ENCODE results near the gene CCDC85A.

The CCDC85A gene

DNA sequence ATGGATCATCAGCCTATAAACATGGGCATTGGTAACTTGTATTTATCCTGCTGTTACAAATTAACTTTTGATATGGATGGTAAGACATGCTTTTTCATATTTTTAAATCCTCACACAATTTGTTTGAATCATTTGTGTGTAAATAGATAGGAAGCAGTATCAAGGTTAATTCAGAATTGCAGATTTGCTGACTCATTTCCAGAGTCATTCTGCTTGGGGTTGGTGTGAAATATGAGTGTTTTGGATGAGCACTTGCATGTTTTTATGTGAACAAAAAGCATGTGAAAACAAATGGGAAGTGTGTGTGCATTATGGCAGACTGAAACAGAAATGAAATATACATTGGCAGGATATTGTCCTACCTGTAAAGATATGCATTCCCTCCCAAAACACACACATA is 11.8 kb downstream of the CCDC85A start:
- DNase-seq: no peak

DNA sequence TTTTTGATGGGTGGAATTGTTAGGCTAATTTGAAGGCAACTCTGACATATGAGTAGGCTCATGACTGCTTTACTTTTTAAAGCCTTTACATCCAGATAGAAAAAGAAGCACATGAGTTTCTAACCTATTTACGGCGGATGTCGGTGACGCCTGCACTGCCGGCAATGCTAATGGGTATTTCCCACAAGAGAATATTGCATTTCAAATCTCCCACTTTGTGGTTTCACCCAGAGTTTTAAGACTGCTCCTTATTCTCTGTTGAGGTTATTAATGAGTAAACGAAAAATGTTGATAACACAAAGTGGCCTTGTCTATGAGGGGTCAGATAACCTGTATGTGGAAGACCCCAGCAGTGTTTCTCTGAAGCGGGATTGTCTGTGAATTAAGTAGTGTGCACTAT is 14.0 kb downstream of the CCDC85A start:
- DNase-seq: no peak

DNA sequence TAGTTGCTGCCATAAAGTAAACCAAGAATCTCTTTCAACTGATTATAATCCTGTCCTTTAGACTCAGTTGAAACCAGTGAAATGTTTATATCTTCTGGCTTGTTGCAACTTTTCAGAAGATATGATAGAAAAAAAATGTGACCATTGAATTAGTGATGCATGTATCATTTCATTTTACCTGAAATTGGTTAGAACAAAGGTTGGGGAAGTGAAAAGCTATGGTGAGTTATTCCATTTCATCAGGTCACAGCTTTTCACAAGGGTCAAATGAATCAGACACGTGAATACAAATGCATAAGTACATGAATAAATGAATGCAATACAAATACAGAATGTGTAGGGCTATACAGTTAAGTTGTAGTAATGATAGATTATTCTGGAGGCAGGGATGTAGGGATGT is 15.1 kb downstream of the CCDC85A start:
- no peak for DNase-seq

DNA sequence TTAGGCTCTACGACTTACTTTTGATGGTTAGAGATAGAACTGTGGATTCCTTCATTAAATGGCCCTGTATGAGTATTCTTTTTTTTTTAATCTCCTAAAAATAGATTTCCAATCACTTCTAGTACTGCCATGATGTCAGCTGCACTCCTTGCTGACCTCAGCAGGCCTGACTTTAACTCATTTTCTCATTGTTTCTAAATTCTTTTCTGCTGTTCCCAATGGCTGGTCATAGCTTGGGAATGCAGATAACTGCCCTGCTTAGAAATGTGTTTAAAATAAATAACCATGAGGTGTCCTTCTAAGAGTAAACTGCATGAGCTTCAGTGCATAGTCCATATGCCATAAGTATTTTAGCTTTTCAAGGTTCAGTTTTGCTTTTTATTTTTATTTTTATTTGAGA is 15.7 kb downstream of the CCDC85A start:
- no peak for DNase-seq

DNA sequence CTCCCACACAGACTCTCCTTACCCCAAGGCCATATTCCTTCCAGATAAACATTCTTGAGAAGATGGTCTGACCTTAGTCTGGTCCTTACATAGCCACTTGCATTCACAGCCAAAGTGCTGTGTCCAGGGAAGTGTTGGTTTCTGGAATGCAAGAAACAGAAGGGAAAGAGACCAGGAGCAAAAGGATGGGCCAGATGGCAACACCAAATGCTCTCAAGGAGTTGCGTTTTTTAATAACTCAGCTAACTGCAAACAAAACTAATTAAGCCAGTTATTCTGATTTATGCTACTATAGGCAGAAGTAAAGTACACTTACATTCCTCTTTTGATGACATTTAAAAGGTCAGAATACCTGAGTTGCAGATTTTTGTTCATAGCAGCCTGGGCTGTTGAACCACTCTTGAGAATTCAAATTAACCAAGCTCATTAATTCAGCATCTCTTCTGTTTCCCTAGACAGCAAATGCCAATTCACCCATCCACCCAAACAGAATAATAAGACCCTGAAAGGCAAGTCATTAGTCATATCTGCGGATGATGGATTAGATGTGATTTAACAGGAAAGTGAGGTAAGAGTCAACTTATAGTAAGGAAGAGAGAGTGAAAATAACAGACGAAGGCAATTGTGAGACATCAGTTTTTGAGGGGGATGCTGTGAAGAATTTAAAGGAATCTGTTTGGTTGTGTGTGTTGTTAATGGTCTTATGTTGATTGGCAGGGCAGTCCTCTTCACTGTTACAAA is 18.8 kb downstream of the CCDC85A start:
- DNase-seq: no peak

DNA sequence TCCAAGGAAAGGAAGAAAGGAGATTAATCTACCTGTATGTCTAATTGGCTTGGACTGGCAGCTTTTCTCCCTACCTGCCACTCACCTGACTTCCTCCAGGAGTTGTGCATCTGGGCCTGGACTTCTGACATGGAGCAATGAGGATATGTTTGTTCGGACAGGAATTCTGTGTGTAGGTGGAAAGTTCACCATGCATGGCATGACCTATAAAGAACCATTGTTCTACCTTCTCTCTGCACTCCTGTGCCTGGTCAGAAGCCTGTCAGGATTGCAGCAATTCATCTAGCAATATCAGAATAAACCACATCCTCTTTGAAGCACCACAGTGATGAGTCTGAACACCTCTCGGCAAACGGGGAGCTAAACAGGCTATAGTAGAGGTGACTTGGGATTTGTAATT is 20.8 kb downstream of the CCDC85A start:
- no peak for DNase-seq

DNA sequence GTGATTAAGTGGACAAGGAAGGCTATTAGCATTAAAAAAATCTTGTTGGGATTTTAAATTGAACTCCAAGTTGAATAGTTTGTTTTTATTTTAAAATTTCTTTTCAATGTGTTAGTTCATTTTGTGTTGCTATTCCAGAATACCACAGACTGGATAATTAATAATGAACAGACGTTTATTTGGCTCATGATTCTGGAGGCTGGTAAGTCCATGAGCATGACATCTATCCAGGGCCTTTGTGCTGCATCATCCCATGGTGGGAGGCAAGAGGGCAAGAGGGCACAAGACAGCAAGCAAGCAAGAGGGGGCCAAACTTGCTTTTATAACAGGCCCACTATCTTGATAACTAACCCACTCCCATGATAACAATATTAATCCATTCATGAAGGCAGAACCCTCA is 22.5 kb downstream of the CCDC85A start:
- no peak for DNase-seq

DNA sequence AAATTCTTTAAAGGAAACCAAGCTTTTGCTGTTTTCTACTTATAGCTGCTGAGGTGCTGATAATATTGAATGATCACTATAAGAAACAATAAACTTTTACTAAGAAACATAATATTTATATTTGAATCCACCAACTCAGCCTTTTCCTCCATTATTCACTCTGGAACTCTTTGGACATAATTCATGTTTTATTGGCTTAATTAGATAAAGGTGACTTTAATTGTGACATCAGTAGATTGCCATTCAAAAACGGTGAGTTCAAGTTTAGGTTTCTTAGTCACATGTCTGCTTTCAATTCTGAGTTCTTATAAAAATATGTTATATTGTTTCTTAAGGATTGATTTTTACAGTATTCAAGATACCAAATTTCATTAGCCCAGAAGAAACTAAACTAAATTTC is 24.0 kb downstream of the CCDC85A start:
- DNase-seq: no peak

DNA sequence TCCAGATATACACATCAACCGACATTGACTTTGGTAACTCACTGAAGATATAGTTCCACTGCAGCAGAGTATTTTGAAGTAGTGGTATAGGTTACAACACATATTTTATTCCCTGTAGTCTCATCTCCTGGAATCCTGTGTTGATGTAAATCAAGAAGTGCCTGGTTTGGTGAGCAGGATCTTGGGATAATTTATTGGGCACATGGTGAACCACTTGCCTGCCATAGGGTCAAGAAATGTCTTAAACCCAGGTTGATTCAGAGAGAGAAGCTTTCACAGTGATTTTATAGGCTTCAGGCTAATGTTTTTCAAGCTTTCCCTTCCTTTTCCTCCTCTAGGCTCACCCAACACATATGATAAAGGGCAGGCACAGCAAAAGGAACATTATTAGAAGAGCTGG is 24.6 kb downstream of the CCDC85A start:
- no peak for DNase-seq

DNA sequence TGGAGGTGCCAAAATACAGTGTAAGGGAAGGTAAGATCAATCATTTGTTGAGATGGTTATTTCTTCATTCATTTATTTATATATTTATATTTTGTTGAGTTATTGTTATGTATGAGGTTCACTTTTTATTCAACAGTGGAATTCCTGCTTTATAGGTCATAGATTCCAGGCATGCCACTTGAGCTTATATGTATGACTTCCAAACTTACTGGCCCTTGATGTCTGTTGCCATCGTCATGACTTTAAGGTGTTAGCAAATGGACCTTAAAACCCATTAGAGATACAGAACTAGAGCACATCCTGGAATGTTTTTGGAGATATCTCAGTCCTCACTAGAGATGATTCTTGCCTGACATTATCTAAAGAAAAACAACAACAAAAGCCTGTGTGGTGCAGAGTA is 25.9 kb downstream of the CCDC85A start:
- DNase-seq: no peak

DNA sequence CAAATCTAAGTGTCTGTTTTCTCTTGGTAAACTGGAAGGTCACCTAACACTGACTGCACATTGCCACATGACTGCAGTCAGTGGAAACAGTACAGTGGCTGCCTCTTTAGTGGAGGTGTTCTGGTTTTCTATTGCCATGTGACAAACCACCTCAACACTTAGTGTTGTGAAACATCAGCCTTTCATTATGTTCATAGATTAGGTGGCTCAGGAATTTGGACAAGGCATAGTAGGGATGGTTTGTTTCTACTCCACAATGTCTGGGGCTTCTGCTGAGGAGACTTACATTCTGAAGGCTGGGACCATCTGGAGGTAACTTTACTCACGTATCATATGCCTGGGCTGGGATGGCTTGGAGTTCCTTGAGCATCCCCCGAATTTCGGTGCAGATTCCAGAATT is 26.5 kb downstream of the CCDC85A start:
- no peak for DNase-seq

DNA sequence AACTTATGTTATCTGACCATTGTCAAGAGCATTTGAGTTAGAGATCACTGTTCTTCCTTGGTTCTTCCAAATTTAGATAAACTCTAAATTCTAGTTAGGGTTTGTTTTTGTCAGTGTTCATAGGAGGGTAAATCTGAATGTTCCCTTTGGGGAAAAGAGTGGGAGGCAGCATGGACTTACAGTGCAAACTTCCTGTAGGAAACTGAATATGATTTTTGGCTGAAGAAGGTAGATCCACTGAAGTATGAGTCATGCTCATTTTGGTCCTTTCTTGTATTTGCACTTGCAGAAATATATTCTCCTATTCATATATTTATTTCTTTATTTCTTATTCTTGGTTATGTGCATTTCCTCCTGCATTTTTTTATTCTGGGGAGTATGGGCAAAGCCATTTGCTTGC is 27.3 kb downstream of the CCDC85A start:
- DNase-seq: no peak

DNA sequence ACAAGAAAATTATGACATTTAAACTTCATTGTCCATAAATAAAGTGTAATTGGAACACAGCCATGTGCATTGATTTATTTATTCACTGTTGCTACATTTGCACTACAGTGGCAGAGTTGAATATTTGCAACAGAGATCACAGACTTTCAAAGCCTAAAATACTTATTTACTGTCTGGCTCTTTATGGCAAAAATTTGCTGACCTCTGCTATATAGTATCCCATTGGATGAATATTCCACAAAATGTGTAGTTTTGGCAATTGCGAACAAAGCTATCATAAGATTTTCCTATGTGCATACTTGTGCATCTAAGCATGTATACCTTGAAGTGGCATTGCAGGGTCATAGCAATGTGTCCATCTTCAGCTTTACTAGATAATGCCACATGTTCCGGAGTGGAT is 32.1 kb downstream of the CCDC85A start:
- no peak for DNase-seq

DNA sequence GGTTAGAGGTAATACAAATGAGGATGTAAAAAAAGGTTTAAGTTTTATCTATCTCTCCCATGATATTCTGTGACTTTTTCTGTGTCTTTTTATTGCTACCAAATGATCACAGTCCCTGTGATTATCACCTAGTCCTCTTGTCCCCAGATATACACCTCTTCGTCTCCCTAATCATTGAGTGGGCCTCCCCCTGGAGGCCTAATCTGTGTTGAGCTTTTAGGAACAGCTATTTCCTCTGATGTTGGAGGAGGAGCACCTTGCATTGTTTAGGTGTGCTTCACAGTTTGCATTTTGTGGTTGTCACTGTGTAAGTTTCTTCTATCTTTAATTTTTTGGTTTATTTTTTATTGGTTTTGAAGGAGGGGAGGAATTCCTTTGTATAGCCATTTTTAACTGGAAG is 33.3 kb downstream of the CCDC85A start:
- DNase-seq: no peak

DNA sequence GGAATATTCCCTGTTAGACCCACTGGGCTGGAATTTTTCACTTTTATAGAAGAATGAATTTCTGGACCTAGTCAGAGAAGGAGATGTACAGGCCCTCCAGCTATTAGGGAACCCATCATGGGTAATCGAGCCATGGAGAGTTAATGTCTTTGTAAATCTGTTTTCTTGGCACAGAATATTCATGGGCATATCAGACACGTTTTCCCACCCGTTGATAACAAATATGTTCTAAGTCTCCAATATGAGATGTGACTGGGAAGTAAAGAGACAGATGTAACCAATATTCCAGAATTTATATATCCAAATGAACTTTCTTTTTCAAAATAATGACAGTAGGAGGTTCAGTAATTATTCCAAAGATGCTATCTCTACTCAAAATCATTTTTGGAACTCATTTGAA is 38.7 kb downstream of the CCDC85A start:
- DNase-seq: no peak

DNA sequence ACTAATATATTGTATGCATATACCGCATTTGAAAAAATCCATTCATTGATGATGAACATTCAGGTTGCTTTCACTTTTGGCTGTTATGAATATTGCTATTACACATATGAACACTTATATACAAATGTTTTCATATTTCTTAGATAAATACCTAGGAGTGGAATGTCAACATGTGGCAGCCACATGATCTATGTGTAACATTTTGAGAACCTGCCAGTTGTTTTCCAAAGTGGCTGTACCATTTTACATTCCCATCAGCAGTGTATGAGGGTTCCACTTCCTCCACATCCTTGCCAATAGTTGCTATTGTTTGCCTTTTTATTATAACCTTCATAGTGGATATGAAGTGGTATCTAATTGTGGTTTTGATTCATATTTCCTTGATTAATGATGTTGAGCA is 40.5 kb downstream of the CCDC85A start:
- no peak for DNase-seq

DNA sequence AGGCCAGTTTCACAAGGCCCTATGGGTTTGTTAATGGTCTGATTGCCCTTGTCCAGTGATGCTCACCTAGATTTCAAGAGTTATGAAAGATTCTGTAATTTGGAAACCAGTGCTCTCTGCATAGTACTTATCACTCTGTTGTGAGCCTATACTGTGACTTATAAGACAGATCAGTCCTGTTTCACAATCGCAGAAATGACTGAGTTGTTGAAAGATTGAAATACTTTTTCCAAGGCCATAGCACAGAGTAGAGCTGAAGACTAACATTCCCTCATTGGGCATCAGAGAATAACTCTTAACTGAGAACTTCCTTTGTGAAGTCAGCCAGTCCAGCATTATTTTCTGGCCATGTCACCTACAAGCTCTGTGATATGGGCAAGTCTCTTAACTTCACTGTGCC is 44.0 kb downstream of the CCDC85A start:
- no peak for DNase-seq

DNA sequence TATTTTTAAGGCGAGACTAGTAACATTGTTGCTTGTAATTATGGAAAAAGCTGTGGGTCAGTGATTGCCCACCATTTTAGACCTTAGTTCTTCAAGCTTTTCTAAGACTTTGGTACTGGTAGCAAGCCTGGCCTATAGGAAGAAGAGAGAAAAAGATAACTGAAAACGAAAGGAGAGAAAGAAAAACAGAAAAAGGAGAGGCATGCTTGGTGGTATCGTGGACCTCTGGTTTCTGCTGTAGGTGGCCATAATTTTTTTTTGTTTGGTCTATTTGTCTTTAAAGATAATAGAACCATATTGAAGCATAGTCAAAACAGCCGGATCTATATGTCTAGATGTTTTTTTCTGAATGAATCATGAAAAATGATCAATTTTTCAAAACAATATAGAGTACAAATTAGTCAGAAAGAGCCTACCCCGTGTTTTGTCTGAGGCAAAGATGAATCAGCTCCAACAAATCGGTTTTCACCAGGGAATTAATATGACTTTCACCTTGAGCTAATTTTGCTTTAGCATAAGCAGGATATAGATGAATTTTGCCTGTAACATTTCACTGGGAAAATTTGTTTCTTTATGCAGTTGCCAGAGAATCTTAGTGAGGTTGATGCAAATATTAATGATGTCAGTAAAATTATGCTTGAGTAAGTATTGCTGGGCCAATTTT is 45.7 kb downstream of the CCDC85A start:
- DNase-seq: no peak

DNA sequence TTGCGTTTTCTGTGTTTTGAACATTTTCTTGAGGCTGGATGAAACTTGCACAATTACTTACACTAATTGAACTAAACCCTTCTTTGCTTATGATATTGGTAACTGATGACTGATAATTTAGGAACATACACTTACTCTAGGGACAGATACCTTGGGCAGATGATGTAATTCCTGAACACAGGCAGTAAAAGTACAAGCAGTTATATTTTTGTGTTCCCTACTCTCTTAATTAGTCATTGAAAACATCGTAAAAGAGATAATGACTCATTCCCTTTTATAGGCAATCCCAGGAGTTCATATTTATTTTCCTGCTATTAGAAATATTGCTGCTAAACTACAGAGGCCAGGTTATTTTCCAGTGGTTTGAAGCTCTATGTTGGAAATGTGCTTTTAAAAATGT is 46.4 kb downstream of the CCDC85A start:
- DNase-seq: no peak

DNA sequence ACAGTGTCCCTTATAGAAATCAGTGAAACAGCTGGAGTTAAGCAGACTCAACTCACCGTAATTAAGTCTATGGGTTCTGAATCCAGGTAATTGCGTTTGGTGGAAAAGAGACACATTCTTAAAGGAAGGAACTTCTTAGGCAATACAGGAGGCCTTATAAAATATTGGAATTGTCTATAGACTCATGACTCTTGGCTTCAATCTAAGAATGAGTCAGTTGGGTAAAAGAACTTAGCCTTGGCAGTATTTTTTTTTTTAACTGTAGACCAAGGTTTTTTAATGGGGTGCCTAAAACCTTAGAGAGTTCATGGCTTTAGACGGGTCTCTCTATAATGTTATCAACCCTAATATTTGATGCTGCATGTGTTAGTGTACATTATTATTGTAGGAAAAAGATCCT is 47.6 kb downstream of the CCDC85A start:
- no peak for DNase-seq

DNA sequence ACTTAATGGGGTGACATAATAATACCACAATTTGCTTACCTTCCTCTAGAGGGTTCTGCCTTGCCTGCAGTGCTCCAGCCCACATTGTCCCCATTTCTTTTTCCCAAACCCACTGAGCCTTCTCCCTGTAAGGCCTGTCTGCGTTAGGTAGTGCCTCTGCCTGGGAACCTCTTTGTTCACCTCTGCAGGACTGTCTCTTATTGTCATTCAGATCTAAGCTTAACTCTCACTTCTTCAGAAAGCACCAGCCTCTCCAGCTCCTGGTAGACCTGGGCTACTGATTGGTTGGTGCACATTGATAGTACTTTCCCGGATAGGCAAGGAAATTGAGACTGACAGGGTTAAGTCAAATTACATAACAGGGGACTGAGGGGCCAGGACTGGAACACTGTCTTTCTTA is 49.1 kb downstream of the CCDC85A start:
- DNase-seq: no peak

DNA sequence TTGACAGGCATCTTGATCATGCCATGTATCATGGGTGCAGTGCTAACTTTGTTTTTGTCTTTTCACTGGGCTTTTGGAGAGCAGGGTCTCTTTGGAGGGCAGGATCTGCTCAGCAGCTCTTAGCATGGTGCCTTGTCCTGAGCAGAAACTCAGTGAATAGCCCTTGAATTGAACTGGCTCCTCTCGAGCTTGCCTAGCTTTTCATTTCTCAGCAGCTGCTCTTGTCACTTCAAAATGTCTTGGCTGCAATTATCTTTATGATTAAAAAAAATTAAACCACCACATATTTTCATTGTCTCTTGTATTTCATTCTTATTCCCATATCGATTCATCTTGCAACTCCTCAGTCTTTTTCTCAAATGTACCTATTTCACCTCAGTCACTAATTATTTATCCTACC is 50.5 kb downstream of the CCDC85A start:
- DNase-seq: no peak

DNA sequence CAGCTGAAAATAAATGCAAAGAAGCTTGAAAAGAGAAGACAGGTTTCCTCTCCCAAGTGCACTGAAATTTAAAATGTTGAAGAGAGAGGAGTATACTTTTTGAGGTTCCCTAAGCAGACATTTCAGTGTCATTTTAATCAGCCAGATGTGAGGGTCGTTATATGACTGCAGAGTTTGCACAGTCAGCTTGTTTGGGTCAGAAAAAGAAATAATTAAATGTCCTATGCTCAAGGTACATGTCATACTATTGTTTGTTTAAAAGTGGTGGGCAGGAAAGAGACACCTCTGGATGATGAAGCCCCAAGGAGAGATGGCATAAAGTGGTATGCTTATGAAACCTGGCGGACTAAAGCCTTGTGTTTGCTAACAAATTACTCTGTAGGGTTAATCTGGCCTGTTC is 55.2 kb downstream of the CCDC85A start:
- DNase-seq: no peak

DNA sequence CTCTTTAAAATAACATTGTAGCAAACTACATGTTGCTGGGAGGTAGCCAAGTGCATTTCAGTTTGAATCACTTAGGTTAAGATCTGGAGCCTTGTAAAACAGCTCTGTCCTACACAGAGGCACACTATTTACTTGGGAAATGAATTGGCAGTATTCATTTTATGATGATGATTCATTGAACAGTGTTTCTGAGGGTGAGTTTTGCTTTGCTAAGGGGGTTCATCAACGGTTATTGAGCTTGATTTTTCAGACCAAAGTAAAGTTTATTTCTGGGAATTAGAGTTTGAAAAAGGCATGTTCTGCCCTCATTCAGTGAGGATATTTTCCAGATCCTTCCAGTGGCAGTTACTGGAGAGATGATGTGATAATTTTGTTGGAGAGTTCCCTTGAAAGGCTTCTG is 55.6 kb downstream of the CCDC85A start:
- DNase-seq: no peak

DNA sequence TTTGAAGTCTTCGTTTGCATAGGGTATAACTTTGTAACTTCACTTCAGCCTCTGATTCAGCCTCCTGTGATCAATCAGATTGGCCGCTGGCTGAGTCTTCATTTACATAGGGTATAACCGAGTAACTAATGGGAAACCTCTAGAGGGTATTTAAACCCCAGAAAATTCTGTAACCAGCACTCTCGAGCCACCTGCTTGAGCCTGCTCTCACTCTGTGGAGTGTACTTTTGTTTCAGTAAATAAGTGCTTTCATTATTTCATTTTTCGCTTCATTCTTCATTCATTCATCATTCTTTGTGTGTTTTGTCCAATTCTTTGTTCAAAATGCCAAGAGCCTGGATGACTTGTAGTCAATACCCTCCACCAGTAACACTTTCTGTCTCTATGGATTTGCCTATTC is 56.4 kb downstream of the CCDC85A start:
- DNase-seq: no peak

Measured in right forelimb (tissue), 1 donor.